ENCODE measurements around the gene ITGB1BP1.

- TF ChIP-seq POLR2AphosphoS5 (IDR thresholded peaks at IDR 0.05; ENCODE audit: low read depth, low read length), result peak; percentile 34; the same call in 1 of the 2 replicates
- TF ChIP-seq CTCF (IDR thresholded peaks at IDR 0.05), result no peak
These were observed 16.6 kb downstream of the ITGB1BP1 start for GRCh38 chr2:9406529-9407362.

Data from Panc1 (cell line).